HFFc6 (cell line): ENCODE results near the gene LIN9. TPM values are rescaled to one million over a fixed set of nuclear protein-coding genes. Genes with fewer than 3 reads are reported as not detected.

Experiments used
- DNase-seq: peaks from one replicate; pipeline ENCODE4 v3.0.0-alpha.2; 2018
- H3K27ac Mint-ChIP-seq: 2 replicates; pipeline ENCODE4 v1.8.0; 2020; ENCODE audit warnings: mild to moderate bottlenecking, mixed read lengths
- H3K27me3 Mint-ChIP-seq: 2 replicates; pipeline ENCODE4 v1.8.0; 2021; ENCODE audit warnings: mild to moderate bottlenecking, moderate library complexity, mixed read lengths; ENCODE audit not compliant: insufficient read depth
- H3K36me3 Mint-ChIP-seq: 2 replicates; pipeline ENCODE4 v1.8.0; 2021; ENCODE audit warnings: low read depth, mixed read lengths
- H3K4me1 Mint-ChIP-seq: 2 replicates; pipeline ENCODE4 v1.8.0; 2020; ENCODE audit warnings: low read depth, mixed read lengths
- H3K4me3 Mint-ChIP-seq: 2 replicates; pipeline ENCODE4 v1.8.0; 2020; ENCODE audit warnings: mild to moderate bottlenecking, moderate library complexity, mixed read lengths
- H3K9me3 Mint-ChIP-seq: 2 replicates; pipeline ENCODE4 v1.8.0; 2020; ENCODE audit warnings: mild to moderate bottlenecking, mixed read lengths
- CTCF ChIP-seq: fragments of 200-600 bp; sonication (generic); IDR thresholded peaks from 2 replicates; pipeline ENCODE4 v1.5.0; 2021; ENCODE audit warnings: antibody characterized with exemption, mild to moderate bottlenecking
- total RNA-seq, 6 experiments: library from RNA; stranded (reverse); fragmentation: NEBNext Ultra II Directional; extraction: Animal tissue kit (Norgen Biotek cat#: 25700); gene quantifications; 2 replicates in 1 of 6; 3 replicates in 5 of 6; pipeline ENCODE4 v1.2.3, GENCODE V29; 2021

The LIN9 gene
- total RNA-seq, 6 experiments from 2014 or later, result 3.6 to 5.2 (median 4.5) TPM

GRCh38 chr1:226281058-226281457 lies 27.9 kb downstream of the LIN9 start:
- Mint-ChIP-seq H3K27me3 (no peaks in the 10 kb centered on the region), H3K27ac (no peak overlapping the region), H3K9me3 (no peaks in the 10 kb centered on the region), H3K36me3 (no peaks in the 10 kb centered on the region), H3K4me1 (peaks cover 5% of the 10 kb centered on the region; the same call in 1 of the 2 replicates), H3K4me3 (no peak overlapping the region)
- no peak for TF ChIP-seq CTCF
- DNase-seq, result no peak

- no peak for DNase-seq
- no peak overlapping the region for H3K4me3 Mint-ChIP-seq
- no peaks in the 10 kb centered on the region for H3K9me3 Mint-ChIP-seq
- no peaks in the 10 kb centered on the region for H3K27me3 Mint-ChIP-seq
- no peak overlapping the region for H3K27ac Mint-ChIP-seq
- no peaks in the 10 kb centered on the region for H3K36me3 Mint-ChIP-seq
- TF ChIP-seq CTCF, result no peak
- peaks cover 7% of the 10 kb centered on the region; the same call in 1 of the 2 replicates for H3K4me1 Mint-ChIP-seq
Measured at GRCh38 chr1:226279498-226279897, 29.5 kb downstream of the LIN9 start.

GRCh38 chr1:226277897-226278296 lies 31.1 kb downstream of the LIN9 start:
- H3K9me3 Mint-ChIP-seq, result no peaks in the 10 kb centered on the region
- H3K27ac Mint-ChIP-seq, result no peak overlapping the region
- TF ChIP-seq CTCF, result no peak
- no peak overlapping the region for H3K4me3 Mint-ChIP-seq
- no peak for DNase-seq
- no peaks in the 10 kb centered on the region; the same call in 1 of the 2 replicates for H3K36me3 Mint-ChIP-seq
- H3K27me3 Mint-ChIP-seq, result no peaks in the 10 kb centered on the region
- H3K4me1 Mint-ChIP-seq, result peaks cover 8% of the 10 kb centered on the region

GRCh38 chr1:226276987-226277386 lies 32.0 kb downstream of the LIN9 start:
- H3K27me3 Mint-ChIP-seq, result no peaks in the 10 kb centered on the region
- no peak overlapping the region for H3K27ac Mint-ChIP-seq
- H3K4me3 Mint-ChIP-seq, result no peak overlapping the region
- DNase-seq, result no peak
- TF ChIP-seq CTCF, result no peak
- no peaks in the 10 kb centered on the region for H3K9me3 Mint-ChIP-seq
- H3K4me1 Mint-ChIP-seq, result peaks cover 14% of the 10 kb centered on the region
- no peaks in the 10 kb centered on the region; the same call in 1 of the 2 replicates for H3K36me3 Mint-ChIP-seq

- DNase-seq, result no peak
- Mint-ChIP-seq H3K4me1 (peaks cover 14% of the 10 kb centered on the region), H3K27ac (no peak overlapping the region), H3K27me3 (no peaks in the 10 kb centered on the region), H3K4me3 (no peak overlapping the region), H3K9me3 (no peaks in the 10 kb centered on the region), H3K36me3 (no peaks in the 10 kb centered on the region; the same call in 1 of the 2 replicates)
- TF ChIP-seq CTCF, result no peak
Measured at GRCh38 chr1:226276077-226276682, 32.8 kb downstream of the LIN9 start.
